T follicular helper cell (primary cell): ENCODE measurements around the gene ATP2A3.
"Not testable (repeated sequence)": the region's sequence is repeated elsewhere in the genome, so short reads cannot be mapped to it uniquely, and the experiment has no call there.

Source experiments
- DNase-seq: peaks from one replicate; pipeline ENCODE4 v3.0.0-alpha.2; 2020; ENCODE audit warnings: low read depth

ATP2A3 gene

GRCh38 chr17:3991699-3992098 is 27.5 kb upstream of the ATP2A3 start:
- not testable (repeated sequence) for DNase-seq

- no peak for DNase-seq
These were observed 26.3 kb upstream of the ATP2A3 start for GRCh38 chr17:3990386-3991127.

GRCh38 chr17:3989041-3989886 is 25.0 kb upstream of the ATP2A3 start:
- no peak for DNase-seq

- no peak for DNase-seq
These were observed 24.2 kb upstream of the ATP2A3 start for GRCh38 chr17:3988297-3989040.

- DNase-seq: no peak
These were observed 22.7 kb upstream of the ATP2A3 start for GRCh38 chr17:3986939-3987335.

GRCh38 chr17:3986270-3986938 is 22.2 kb upstream of the ATP2A3 start:
- DNase-seq: no peak

- no peak for DNase-seq
These were observed 21.6 kb upstream of the ATP2A3 start for GRCh38 chr17:3985846-3986245.

GRCh38 chr17:3983606-3984484 is 19.6 kb upstream of the ATP2A3 start:
- DNase-seq: no peak

- no peak for DNase-seq
These were observed 18.3 kb upstream of the ATP2A3 start for GRCh38 chr17:3982541-3983017.

GRCh38 chr17:3982113-3982512 is 17.9 kb upstream of the ATP2A3 start:
- DNase-seq: no peak

- DNase-seq: no peak
These were observed 17.2 kb upstream of the ATP2A3 start for GRCh38 chr17:3981455-3981854.

GRCh38 chr17:3980381-3981014 is 16.3 kb upstream of the ATP2A3 start:
- DNase-seq: no peak

- DNase-seq: no peak
These were observed 15.0 kb upstream of the ATP2A3 start for GRCh38 chr17:3979290-3979611.

GRCh38 chr17:3978421-3979289 is 14.4 kb upstream of the ATP2A3 start:
- no peak for DNase-seq

- DNase-seq: no peak
These were observed 13.2 kb upstream of the ATP2A3 start for GRCh38 chr17:3977387-3977786.

GRCh38 chr17:3976675-3977171 is 12.5 kb upstream of the ATP2A3 start:
- no peak for DNase-seq

- no peak for DNase-seq
These were observed 10.7 kb upstream of the ATP2A3 start for GRCh38 chr17:3974980-3975379.

GRCh38 chr17:3974138-3974687 is 10.0 kb upstream of the ATP2A3 start:
- DNase-seq: no peak
